Choroid plexus epithelial cell (primary cell): ENCODE results near the gene SLC2A5.

Experiments
- DNase-seq: peaks from one replicate; pipeline ENCODE4 v3.0.0-alpha.2; 2010; ENCODE audit warnings: low read depth
- H3K4me3 ChIP-seq: 2 replicates; pipeline ENCODE4 v1.5.1; 2011; ENCODE audit warnings: low read depth, mild to moderate bottlenecking, control low read depth, low read length, moderate library complexity
- TF ChIP-seq, protein P1 (sequence below): conservative IDR thresholded peaks from 2 replicates; pipeline ENCODE4 v1.5.1; 2011; ENCODE audit warnings: low read depth, mild to moderate bottlenecking, control low read depth, inconsistent platforms, low read length, moderate library complexity

Gene SLC2A5

DNA sequence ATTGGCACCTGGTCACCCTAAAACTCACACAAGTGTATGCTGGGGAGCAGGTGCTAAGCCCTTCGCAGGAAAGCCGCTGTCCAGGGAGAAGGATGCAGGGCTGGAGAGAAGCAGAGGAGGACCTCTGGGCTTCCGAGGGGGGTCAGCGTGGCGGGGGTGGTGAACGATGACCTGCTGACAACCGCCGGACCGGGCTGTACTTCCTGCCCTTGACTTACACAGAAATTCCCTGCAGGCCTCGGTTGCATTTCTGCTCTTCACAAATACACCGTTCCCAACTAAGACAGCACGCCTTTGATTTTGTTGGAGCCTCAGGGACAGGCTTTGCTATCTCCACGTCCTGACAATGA lies 80.8 kb downstream of the SLC2A5 start:
- no peak overlapping the region for H3K4me3 ChIP-seq
- no peak for DNase-seq
- TF ChIP-seq, protein P1, sequence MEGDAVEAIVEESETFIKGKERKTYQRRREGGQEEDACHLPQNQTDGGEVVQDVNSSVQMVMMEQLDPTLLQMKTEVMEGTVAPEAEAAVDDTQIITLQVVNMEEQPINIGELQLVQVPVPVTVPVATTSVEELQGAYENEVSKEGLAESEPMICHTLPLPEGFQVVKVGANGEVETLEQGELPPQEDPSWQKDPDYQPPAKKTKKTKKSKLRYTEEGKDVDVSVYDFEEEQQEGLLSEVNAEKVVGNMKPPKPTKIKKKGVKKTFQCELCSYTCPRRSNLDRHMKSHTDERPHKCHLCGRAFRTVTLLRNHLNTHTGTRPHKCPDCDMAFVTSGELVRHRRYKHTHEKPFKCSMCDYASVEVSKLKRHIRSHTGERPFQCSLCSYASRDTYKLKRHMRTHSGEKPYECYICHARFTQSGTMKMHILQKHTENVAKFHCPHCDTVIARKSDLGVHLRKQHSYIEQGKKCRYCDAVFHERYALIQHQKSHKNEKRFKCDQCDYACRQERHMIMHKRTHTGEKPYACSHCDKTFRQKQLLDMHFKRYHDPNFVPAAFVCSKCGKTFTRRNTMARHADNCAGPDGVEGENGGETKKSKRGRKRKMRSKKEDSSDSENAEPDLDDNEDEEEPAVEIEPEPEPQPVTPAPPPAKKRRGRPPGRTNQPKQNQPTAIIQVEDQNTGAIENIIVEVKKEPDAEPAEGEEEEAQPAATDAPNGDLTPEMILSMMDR = no peak

DNA sequence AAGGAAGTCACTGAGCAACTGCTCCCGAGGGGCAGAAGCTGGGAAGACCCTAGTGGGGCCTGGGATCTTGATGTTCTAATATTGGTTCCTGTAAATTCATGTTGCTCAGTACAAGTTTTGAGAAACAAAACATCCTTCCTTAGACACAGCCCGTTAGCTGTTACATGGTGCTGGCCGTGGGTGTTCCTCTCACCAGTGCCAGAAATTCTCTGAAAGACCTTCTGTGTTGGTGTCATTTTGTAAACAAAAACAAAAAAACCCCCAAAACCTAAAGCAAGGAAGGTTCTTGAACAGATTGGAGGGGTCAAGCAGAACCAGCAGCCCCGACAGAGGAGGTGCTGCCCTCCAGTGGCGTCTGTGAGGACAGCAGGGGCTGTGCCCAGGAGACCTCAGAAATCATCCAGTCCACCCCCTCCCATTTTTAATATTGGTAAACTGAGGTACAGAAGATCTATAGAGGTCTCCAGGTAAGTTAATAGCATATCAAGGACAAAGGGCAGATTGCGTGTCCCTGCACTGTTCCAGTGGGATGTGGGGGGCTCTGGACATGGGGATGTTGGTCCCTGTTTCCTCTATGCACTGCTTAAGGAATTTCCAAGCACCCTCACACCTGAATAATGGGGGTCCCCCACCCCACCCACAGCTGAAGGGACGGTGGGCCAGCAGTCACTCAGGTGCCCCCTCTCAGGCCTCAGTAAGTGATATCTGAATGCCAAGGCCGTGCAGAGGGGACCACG lies 81.4 kb downstream of the SLC2A5 start:
- H3K4me3 ChIP-seq = no peak overlapping the region
- peak; percentile 56 for DNase-seq
- TF ChIP-seq, protein P1 = peak; percentile 96

DNA sequence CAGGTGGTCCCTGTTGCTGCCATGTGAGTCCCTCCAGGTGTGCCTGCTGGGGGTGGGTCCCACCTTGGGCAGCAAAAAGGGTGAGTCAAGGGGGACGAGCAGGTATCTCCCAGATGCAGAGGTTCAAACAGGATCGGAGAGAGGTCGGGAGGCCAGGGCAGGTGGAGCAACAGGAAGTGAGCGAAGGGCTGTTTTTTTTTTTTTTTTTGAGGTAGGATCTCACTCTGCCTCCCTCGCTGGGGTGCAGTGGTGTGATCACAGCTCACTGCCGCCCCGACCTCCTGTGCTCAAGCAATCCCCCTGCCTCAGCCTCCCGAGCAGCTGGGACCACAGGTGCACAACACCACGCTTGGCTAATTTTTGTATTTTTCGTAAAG lies 82.6 kb downstream of the SLC2A5 start:
- DNase-seq = no peak
- TF ChIP-seq, protein P1 = no peak
- H3K4me3 ChIP-seq = no peak overlapping the region

DNA sequence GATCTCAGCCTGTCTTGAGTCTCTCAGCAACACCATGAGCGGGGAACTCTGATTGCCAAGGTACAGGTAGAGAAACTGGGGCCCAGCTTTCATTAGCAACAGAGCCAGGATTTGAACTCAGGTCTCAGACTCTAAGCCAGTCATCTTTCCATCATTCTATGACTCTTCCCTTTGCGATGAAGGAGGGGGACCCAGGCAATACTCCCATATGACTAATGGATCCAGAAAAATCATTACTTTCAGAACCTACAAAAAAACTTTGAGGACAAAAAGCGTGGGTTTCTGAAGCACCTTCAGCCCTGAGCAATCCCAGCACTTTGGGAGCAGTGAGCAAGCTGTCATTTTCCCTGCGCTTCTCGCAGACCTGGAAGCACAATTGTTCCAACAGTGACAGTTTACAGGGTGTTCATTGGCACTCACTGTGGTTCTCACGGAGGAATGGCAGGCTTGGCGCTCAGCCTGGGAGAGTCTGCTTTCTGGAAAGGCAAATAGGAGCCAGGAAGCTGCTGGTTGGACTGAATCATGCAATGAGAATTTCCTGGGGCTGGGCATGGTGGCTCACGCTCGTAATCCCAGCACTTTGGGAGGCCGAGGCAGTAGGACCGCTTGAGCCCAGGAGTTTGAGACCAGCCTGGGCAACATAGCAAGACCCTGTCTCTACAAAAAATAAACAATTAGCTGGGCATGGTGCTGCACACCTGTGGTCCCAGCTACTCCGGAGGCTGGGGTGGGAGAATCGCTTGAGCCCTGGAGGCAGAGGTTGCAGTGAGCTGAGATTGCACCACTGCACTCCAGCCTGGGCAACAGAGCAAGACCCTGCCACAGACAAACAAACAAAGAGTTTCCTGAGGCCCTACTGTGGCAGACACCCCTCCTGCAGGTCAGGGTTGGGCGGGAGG lies 83.3 kb downstream of the SLC2A5 start:
- peak; percentile 87 for DNase-seq
- no peak overlapping the region for H3K4me3 ChIP-seq
- TF ChIP-seq, protein P1 = no peak
